T-cell (primary cell): ENCODE measurements around the gene MYEOV. TPM values are rescaled to one million over a fixed set of nuclear protein-coding genes. Genes with fewer than 3 reads are reported as not detected.

Experiments used
- ATAC-seq, 4 experiments: fragments of 200-7000 bp in 3 of 4; fragments of 150-1000 bp in 1 of 4; cut with Tn5 transposase; replicated peaks in 1 of 4; 1 replicate in 3 of 4; 2 replicates in 1 of 4; pipeline ENCODE4 v1.10.0; 2021; ENCODE audit warnings: moderate library complexity in 3 of 4, mild to moderate bottlenecking in 2 of 4, moderate number of reproducible peaks in 1 of 4
- CTCF ChIA-PET, 2 donors: fragments of 300-600 bp; sonication (Branson Sonifier 250); formaldehyde crosslinking; loops; one replicate each; lab custom pipeline; 2022; ENCODE audit warnings: antibody characterized with exemption in 2 of 2; lab: Charles Lee
- POLR2A ChIA-PET, 2 donors: fragments of 300-600 bp; sonication (Branson Sonifier 250); formaldehyde crosslinking; loops; one replicate each; lab custom pipeline; 2022; ENCODE audit warnings: antibody characterized with exemption in 2 of 2; lab: Charles Lee
- DNase-seq, 35 experiments: peaks; one replicate each; pipeline versions ENCODE4 v3.0.0 to v3.0.0-alpha.2; 2013 to 2023
- H3K27ac ChIP-seq: one replicate; pipeline ENCODE4 v1.5.1; 2013; ENCODE audit warnings: low read length
- H3K27me3 ChIP-seq, 2 experiments: replicated peaks in 1 of 2; 1 replicate in 1 of 2; 2 replicates in 1 of 2; pipeline versions ENCODE4 v1.6.1 to v1.7.0; 2013; ENCODE audit warnings: low read length in 1 of 2, mixed read lengths in 1 of 2; ENCODE audit not compliant: control insufficient read depth in 2 of 2, insufficient read depth in 2 of 2; ENCODE audit errors: extremely low read depth in 1 of 2
- H3K36me3 ChIP-seq, 2 donors: 1 replicate in 1 of 2; 2 replicates in 1 of 2; pipeline versions ENCODE4 v1.6.1 to v1.7.0; 2013; ENCODE audit warnings: low read length in 1 of 2; ENCODE audit not compliant: control insufficient read depth in 2 of 2, insufficient read depth in 1 of 2; ENCODE audit errors: extremely low read depth in 1 of 2
- H3K4me1 ChIP-seq, 2 experiments: 1 replicate in 1 of 2; 2 replicates in 1 of 2; pipeline versions ENCODE4 v1.6.1 to v1.7.0; 2013; ENCODE audit warnings: low read length in 2 of 2, mixed read lengths in 1 of 2; ENCODE audit not compliant: insufficient read depth in 2 of 2, control insufficient read depth in 1 of 2; ENCODE audit errors: extremely low read depth in 1 of 2
- H3K4me3 ChIP-seq, 2 donors: 1 replicate in 1 of 2; 2 replicates in 1 of 2; pipeline versions ENCODE4 v1.5.1 to v1.7.0; 2013; ENCODE audit warnings: mild to moderate bottlenecking in 2 of 2, low read length in 1 of 2, moderate library complexity in 1 of 2; ENCODE audit not compliant: control insufficient read depth in 1 of 2; ENCODE audit errors: extremely low read depth in 1 of 2
- H3K9me3 ChIP-seq: 2 replicates; pipeline ENCODE4 v1.7.0; 2013
- H3K27ac Mint-ChIP-seq, 2 donors: one replicate each; pipeline ENCODE4 v1.8.0; 2020 to 2021; ENCODE audit warnings: mild to moderate bottlenecking in 2 of 2, mixed read lengths in 2 of 2
- H3K27me3 Mint-ChIP-seq, 2 donors: one replicate each; pipeline ENCODE4 v1.8.0; 2021 to 2022; ENCODE audit warnings: mixed read lengths in 2 of 2
- H3K36me3 Mint-ChIP-seq: one replicate; pipeline ENCODE4 v1.8.0; 2021; ENCODE audit warnings: mixed read lengths
- H3K4me1 Mint-ChIP-seq, 3 donors: one replicate each; pipeline ENCODE4 v1.8.0; 2020 to 2022; ENCODE audit warnings: mixed read lengths in 3 of 3, mild to moderate bottlenecking in 1 of 3
- H3K4me3 Mint-ChIP-seq, 3 donors: one replicate each; pipeline ENCODE4 v1.8.0; 2020 to 2022; ENCODE audit warnings: mild to moderate bottlenecking in 3 of 3, mixed read lengths in 3 of 3, moderate library complexity in 3 of 3
- H3K9me3 Mint-ChIP-seq, 3 donors: one replicate each; pipeline ENCODE4 v1.8.0; 2020 to 2022; ENCODE audit warnings: mixed read lengths in 3 of 3
- WGBS: methylation state at CpG from one replicate; pipeline ENCODE4 v1.1.5; 2013; ENCODE audit warnings: missing lambda C conversion rate; ENCODE audit not compliant: insufficient coverage; 5-methylcytosine and 5-hydroxymethylcytosine counted together
- total RNA-seq, 35 experiments: library from RNA in 6 of 35; stranded (reverse) in 6 of 35; fragments of 120-200 nt in 1 of 35; gene quantifications; one replicate each; pipeline versions ENCODE4 v1.2.1 to v1.2.4 and lab custom pipeline; 2013 to 2026

Gene MYEOV
- total RNA-seq, 5 donors from 2014 or later (not counting 1 experiment from before 2014, with no cell fraction given): 0.22 to 0.98 (median 0.50) TPM; not detected in 2

DNA sequence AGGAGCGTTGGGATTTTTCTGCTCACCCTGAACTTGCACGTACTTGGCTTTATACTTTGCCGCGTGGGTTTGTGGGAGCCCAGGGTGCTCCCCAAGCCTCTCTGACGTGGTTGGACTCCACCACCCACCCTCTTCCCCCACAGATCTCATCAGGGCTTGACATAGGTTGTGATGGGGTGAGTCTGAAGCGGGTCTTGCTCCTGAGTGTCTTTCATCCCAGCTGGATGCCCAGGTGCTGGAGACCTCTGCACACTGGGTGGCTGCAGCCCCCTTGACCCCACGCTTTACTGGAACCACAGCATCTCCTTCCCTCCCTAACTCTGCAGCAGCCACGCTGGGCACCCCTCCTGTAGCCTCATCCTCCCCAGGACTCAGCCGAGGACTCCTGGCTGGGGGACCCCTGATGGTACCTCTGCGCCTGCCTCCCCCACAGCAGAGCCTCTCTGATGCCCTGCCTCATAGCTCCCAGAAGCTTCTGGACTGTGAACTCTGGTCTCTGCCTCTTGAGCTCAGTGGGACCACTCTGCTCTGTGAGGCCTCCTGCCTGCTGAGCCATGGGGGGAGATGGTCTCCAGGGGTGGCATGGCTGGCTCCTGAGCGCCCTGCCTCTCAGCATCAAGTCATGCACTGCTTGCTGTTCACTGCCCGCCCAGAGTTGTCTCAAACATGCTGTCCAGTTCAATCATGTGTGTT, 45.2 kb downstream of the MYEOV start:
- peaks cover 11 to 31% of the 10 kb centered on the region in 2 experiments for H3K4me1 ChIP-seq
- H3K9me3 ChIP-seq: no peaks in the 10 kb centered on the region
- Mint-ChIP-seq H3K4me3 (peak overlapping the region in 1 of 3 donors; percentile 70), H3K4me1 (peaks cover 26 to 38% (median 31%) of the 10 kb centered on the region in 3 donors), H3K36me3 (peaks cover 5% of the 10 kb centered on the region), H3K27ac (no peak overlapping the region), H3K27me3 (no peaks in the 10 kb centered on the region), H3K9me3 (peaks cover 0 to 5% (median 5%) of the 10 kb centered on the region in 3 donors)
- no peak for DNase-seq
- ChIA-PET CTCF (no interaction called here), POLR2A (no interaction called here)
- H3K27ac ChIP-seq: no peak overlapping the region
- no peak overlapping the region for H3K4me3 ChIP-seq
- no peak for ATAC-seq
- H3K36me3 ChIP-seq: no peaks in the 10 kb centered on the region
- WGBS: 98% methylated on average over 6 of the region's 12 CpGs
- peaks cover 0 to 4% of the 10 kb centered on the region in 2 experiments for H3K27me3 ChIP-seq

DNA sequence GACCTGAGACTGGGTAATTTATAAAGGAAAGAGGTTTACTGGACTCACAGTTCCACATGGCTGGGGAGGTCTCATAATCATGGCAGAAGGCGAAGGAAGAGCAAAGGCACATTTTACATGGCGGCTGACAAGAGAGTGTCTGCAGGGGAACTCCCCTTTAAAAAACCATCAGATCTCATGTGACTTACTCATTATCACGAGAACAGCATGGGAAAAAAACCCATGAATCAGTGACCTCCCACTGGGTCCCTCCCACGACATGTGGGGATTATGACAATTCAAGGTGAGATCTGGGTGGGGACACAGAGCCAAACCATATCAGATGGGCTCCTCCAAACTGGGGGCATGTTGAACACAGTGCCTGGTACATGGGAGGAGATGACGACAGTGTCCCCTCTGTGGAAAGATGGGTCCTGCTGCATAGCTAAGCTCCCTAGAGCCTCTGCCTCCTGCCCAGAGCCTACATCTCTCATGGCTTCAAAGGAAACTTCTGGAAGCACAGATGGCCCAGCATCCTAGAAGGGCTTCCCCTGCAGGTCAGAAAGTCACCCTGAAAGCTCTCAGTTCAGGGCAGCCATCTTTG, 46.1 kb downstream of the MYEOV start:
- Mint-ChIP-seq H3K9me3 (peaks cover 0 to 5% (median 5%) of the 10 kb centered on the region in 3 donors), H3K27me3 (no peaks in the 10 kb centered on the region), H3K4me1 (peaks cover 26 to 38% (median 31%) of the 10 kb centered on the region in 3 donors), H3K4me3 (no peak overlapping the region), H3K36me3 (peaks cover 5% of the 10 kb centered on the region), H3K27ac (no peak overlapping the region)
- Histone ChIP-seq H3K4me3 (no peak overlapping the region), H3K4me1 (peaks cover 11 to 31% of the 10 kb centered on the region in 2 experiments), H3K27me3 (peaks cover 0 to 4% of the 10 kb centered on the region in 2 experiments), H3K36me3 (no peaks in the 10 kb centered on the region), H3K9me3 (no peaks in the 10 kb centered on the region), H3K27ac (no peak overlapping the region)
- DNase-seq (no peak), ATAC-seq (no peak)
- ChIA-PET POLR2A (no interaction called here), CTCF (no interaction called here)
- WGBS: 100% methylated on average over 1 of the region's 5 CpGs

DNA sequence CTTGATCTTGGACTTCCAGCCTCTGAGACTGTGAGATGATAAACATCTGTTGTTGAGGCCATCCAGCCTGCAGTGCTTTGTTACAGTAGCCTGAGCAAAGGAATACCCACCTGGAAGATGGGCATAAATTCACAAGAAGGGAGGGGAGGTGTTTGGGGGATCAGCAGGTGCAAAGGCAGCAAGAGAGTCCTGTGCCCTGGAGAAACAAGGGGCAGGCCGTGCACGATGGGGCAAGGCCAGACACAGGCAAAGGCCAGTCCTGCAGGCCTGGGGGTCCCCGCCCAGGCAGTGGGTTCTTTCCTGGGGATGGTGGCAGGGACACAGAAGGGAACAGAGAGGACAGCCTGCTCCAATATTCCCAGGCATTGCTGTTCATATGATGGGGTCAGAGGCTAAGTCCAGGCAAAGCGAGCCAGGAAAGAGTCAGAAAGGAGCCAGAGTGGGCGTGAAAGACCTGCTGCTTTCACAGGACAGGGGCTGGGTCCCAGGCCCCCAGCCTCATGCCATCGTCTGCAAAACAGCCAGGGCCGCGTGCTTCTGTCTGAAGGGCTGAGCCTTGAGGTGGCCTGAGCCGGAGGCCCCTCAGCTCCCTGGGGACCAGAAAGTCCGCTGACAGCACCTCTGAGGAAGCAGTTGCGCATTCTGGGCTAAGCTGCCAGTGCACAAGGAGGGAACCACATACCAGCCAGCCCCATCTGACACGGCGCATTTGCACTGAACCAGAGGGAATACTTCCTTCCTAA, 48.8 kb downstream of the MYEOV start:
- ChIA-PET CTCF (no interaction called here), POLR2A (no interaction called here)
- peaks cover 11 to 20% (median 17%) of the 10 kb centered on the region in 3 donors for H3K4me1 Mint-ChIP-seq
- ATAC-seq (no peak), DNase-seq (no peak)
- peaks cover 5% of the 10 kb centered on the region for H3K36me3 Mint-ChIP-seq
- no peaks in the 10 kb centered on the region for H3K27me3 Mint-ChIP-seq
- H3K9me3 ChIP-seq: no peaks in the 10 kb centered on the region
- H3K4me3 Mint-ChIP-seq: no peak overlapping the region
- peaks cover 0 to 5% (median 5%) of the 10 kb centered on the region in 3 donors for H3K9me3 Mint-ChIP-seq
- WGBS: 86% methylated on average over 12 of the region's 13 CpGs
- no peak overlapping the region for H3K27ac Mint-ChIP-seq
- peaks cover under 1 to 11% of the 10 kb centered on the region in 2 experiments for H3K4me1 ChIP-seq
- no peak overlapping the region for H3K4me3 ChIP-seq
- peaks cover 0 to 2% of the 10 kb centered on the region in 2 experiments for H3K27me3 ChIP-seq
- H3K36me3 ChIP-seq: no peaks in the 10 kb centered on the region
- H3K27ac ChIP-seq: no peak overlapping the region

DNA sequence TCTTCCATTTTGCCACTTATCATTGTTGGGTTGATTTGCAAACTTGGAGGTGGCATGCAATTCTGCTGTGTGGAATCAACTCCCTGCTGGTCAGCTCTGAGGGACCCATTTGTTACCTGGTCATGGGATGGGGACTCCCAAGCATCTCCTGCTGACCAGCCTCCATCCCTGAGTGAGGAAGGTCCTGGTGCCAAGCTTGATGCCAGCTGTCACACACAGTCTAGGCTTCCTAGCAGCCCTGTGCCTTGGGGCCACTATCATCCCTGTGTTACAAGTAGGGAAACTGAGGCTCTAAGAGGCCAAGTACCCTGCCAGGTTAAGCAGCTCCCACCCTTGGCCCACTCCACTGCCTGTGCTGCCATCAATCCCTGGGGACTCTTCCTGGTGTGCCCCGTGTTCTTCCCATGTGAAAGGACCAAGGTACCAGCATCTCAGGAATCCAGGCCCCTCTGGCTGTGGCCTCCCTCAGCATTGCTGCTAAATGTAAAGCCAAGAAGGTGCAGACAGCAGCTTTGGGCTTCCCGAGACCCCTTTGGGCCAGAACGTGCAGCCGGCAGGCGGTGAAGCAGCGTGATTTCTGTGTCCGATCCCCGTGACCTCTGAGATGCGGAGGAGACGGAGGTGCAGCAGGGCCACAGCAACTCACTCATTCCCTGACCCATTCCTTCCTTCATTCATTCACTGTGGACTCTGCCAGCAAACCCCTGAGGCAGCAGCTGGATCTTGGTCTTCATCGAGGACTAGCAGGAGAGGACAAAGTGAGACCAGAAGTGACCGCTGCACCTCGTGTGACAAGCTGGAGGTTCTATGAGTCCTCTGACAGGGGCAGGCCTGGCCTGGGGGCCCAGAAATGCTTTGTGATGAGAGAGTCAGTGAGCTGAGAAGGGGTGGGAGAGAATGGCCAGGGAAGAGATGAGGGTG, 49.7 kb downstream of the MYEOV start:
- Histone ChIP-seq H3K9me3 (no peaks in the 10 kb centered on the region), H3K4me3 (no peak overlapping the region), H3K27me3 (peaks cover 0 to 3% of the 10 kb centered on the region in 2 experiments), H3K27ac (no peak overlapping the region), H3K36me3 (no peaks in the 10 kb centered on the region), H3K4me1 (peaks cover 0 to 6% of the 10 kb centered on the region in 2 experiments)
- ATAC-seq: no peak
- Mint-ChIP-seq H3K4me3 (no peak overlapping the region), H3K4me1 (peaks cover 6 to 12% (median 11%) of the 10 kb centered on the region in 3 donors), H3K36me3 (peaks cover 5% of the 10 kb centered on the region), H3K27me3 (no peaks in the 10 kb centered on the region), H3K9me3 (peaks cover 3 to 8% (median 5%) of the 10 kb centered on the region in 3 donors), H3K27ac (no peak overlapping the region)
- 91% methylated on average over 12 of the region's 13 CpGs for WGBS
- ChIA-PET POLR2A (no interaction called here), CTCF (no interaction called here)
- DNase-seq: peak in 1 of 35 experiments; percentile 2

DNA sequence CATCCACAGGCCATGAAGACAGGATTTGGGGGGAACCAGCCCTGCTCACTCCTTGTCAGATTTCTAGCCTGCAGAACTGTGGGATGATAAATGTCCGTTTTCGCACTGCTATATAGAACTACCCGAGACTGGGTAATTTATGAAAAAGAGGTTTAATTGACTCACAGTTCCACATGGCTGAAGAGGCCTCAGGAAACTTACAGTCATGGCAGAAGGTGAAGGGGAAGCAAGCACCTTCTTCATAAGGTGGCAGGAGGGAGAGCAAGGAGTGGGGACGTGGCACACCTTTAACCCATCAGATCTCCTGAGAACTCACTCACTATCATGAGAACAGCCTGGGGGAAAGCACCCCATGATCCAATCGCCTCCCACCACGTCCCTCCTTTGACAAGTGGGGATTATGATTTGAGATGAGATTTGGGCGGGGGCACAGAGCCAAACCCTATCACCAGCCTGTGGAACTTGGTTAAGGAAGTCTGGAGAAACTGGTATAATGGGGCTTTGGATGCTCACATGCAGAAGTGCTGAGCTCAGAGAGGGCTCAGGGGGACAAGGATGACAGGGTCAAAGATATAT, 50.7 kb downstream of the MYEOV start:
- no peaks in the 10 kb centered on the region for H3K4me1 ChIP-seq
- WGBS: 100% methylated on average over 1 of the region's 7 CpGs
- H3K27ac Mint-ChIP-seq: no peak overlapping the region
- H3K9me3 ChIP-seq: no peaks in the 10 kb centered on the region
- ATAC-seq: no peak
- ChIA-PET POLR2A (no interaction called here), CTCF (no interaction called here)
- peaks cover 4 to 7% (median 4%) of the 10 kb centered on the region in 3 donors for H3K9me3 Mint-ChIP-seq
- no peak overlapping the region for H3K4me3 ChIP-seq
- H3K4me1 Mint-ChIP-seq: peaks cover 0 to 2% (median 2%) of the 10 kb centered on the region in 3 donors
- H3K4me3 Mint-ChIP-seq: no peak overlapping the region
- H3K27me3 ChIP-seq: peaks cover 0 to 7% of the 10 kb centered on the region in 2 experiments
- no peaks in the 10 kb centered on the region for H3K27me3 Mint-ChIP-seq
- no peak for DNase-seq
- peaks cover 4% of the 10 kb centered on the region for H3K36me3 Mint-ChIP-seq
- H3K27ac ChIP-seq: no peak overlapping the region
- no peaks in the 10 kb centered on the region for H3K36me3 ChIP-seq
